GM21381 (cell line): ENCODE data around the gene NFKB1.
A peak's percentile ranks its signal among the peaks of the same experiment; 100 is the strongest.

ENCODE experiments used
- ATAC-seq: cut with Tn5 transposase; IDR thresholded peaks from one replicate; pipeline ENCODE4 v1.9.1; 2021; ENCODE audit warnings: mild to moderate bottlenecking, moderate library complexity; ENCODE audit not compliant: unreplicated experiment

NFKB1 gene

DNA sequence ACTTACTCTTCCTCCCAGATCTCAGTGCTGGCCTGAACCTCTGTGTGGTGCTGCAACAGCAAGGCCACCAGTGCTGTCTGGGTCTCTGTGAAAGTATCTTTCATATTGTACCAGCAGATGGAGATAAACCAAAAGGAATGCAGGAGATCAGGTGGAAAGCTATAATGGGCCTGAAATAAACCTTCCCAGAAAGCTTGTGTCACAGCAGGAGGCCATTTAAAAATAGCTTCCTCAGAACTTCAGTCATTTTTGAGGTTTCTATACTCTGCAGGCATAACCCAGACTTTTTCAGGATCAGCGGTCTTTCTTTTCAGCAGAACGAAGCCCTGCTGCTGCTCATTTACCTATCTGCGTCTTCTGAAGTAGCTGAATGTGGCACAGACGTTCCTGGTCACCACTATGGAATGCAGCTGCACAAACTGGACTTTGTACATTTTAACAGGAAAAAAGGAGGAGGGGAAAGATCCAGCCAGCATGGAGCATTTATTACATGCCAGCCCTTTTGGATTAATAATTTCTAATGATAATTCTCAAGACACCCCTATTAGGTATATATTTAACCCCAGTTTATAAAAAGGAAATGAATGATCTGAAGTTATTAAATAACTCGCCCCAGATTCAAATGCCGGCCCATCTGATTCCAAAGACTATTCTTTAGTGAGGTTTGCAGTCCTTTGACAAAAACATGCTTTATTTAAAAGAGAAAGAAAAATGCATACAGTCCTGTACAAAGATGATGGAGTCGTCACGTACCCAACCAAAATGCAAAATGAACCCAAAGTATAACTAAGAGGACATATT is 119.7 kb downstream of the NFKB1 start:
- no peak for ATAC-seq

DNA sequence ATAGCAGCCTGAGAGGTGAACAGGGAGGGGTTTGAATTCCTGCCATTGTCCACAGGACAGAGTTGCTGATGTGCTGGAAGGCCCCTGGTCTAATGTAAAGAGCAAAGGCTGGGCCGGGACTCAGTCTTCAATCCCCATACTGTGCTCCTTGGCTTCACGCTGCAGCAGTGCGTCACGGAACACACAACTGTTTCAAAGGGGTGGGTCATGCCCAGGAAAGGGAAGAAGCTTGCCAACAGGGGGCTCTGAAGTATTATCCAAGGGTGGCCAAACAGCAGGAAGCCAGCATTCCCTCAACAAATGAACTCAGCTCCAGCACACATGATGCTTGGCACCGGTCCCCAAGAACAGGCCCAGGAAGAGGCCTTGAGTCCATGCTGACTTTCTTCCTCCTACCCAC is 122.5 kb downstream of the NFKB1 start:
- no peak for ATAC-seq

DNA sequence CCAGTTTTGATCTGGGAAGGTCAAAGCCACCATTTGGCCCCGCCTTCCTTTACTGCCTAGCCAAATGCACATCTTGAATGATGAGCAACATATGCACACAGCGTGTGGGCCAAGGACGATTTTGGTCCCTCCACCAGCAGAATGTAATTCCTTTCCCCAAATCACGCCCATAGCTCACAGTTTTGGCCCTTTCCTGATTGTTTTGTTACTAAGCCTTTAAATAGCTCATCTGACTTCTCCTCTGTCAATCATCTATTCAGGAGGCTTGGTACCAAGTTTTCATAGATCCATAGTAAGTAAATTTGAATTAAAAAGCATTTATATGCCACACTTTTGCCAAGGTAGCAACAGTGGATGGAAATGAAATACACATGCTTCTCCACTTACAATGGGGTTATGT is 123.3 kb downstream of the NFKB1 start:
- ATAC-seq: no peak

DNA sequence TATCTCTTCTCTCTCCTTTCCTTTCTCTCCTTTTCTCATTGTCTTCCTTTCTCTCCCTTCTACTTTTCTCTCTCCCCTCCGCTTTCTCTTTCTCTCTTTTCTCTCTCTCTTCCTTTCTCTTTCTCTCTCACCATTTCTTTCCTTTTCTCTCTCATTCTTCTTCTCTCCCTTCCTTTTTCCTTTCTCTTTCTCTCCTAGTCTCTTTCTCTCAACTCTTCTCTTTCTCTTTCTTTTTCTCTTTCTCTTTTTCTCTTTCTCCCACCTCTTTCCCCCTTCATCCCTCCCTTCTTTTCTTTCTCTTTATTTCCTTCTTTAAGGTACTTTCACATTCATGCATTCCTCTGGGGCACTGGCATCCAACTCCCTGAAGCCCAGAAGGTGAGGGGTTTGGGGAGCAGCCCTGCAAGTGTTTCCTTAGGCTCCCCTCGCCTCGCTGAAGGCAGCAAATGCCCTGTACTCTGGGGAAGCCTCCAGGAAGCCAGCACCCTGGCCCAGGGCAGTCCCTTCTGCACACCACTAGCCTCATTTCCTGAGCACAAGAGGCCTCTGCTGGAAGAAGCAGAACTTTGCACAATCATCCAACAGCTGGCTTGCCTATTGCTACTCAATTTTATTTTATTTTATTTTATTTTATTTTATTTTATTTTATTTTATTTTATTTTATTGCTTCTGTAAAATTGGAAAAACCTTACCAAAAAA is 124.2 kb downstream of the NFKB1 start:
- peak; percentile 92 for ATAC-seq

DNA sequence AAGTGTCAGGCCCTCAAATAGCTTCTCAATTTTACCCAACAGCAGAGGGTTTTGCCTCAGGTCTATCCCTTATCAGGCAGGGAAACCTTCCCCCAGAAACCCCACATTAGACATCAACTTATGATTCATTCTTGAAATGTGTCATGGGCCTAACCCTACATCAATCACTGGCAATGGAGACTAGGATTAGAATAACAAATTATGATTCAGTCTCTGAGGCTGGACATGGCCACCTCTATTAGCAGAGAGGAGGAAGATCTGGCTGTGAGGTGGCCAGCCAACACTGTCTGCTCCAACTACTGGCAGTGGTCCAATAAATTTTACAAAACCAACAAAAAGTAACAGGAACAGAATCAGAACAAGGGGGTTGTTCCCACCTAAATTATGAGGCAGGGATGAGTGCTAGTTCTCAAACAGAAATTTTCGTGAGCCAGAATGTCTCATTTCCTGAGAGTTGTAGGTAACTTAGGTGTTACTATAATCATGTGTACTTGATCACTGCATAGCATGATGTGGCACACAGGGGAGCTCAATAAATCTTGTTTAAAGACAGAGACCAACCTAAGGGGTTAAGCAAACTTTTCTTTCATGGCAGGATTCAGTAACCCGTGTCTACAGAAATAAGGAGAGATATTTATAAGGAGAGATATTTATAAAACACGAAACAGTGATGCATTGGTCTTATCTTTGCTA is 126.8 kb downstream of the NFKB1 start:
- ATAC-seq: peak; percentile 45

DNA sequence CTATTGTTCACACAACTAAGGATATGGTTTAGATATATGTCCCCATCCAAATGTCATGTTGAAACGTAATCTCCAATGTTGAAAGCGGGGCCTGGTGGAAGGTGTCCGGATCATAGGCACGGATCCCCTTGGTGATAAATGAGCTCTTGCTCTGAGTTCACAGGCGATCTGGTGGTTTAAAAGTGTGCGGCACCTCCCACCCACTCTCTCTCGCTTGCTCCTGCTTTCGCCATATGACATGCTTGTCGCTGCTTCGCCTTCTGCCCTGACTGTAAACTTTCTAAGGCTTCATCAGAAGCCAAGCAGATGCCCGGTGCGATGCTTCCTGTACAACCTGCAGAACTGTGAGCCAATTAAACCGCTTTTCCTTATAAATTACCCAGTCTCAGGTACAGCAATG is 128.5 kb downstream of the NFKB1 start:
- ATAC-seq: no peak

DNA sequence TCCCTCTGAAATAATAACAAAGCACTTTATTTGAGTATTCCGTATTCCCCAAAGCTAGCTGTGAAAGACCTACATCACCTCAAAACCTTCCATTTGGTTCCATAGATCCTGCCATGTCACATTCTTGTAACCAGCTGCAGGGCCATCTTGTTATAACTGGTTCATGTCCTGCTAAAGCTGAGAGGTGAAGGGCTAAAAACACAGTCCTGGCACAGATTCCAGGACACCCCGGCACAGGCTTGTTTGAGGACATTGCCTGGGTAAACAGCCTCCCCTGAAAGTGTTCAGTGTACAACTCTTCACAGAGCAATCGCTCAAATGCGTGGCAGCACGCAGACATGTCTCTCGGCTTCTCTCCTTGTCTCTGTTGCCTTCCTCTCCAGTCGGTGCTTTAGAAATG is 130.5 kb downstream of the NFKB1 start:
- no peak for ATAC-seq

DNA sequence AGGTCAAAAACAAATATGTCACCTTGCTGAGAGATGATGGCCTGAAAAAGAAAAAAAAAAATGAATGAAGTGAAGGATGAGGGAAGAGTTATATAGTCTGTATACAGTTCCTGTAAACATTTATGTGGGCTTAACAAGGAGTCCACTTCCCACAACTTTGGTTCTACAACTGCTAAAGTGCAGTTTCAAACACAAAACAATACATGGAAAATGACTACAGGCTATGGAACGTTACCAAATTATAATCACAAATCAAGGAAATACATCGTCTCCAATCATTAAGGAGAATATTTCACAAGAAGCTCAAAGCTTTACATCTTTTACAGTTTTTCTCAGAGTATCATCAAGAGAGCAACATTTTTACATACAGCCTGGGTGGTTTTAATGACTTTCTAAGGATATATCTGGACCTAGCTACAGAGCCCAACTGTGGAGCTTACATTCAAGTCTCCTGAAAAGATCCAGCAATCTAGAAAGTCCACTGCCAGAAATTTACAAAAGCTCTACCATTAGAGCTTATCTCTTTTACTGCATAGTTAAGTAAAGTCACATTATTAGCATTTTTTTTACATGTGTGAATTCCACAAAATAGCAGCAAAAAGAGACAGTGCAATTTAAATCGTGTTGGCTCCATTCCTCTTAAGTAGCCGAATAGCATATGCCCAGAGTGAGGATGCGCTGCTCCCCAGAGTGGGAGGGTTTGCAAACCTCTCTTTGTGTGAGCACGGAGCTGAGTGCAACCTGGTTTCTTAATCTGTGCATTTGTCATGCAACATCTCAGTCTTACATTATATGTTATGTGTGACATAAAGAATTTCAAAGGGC is 131.3 kb downstream of the NFKB1 start:
- no peak for ATAC-seq

DNA sequence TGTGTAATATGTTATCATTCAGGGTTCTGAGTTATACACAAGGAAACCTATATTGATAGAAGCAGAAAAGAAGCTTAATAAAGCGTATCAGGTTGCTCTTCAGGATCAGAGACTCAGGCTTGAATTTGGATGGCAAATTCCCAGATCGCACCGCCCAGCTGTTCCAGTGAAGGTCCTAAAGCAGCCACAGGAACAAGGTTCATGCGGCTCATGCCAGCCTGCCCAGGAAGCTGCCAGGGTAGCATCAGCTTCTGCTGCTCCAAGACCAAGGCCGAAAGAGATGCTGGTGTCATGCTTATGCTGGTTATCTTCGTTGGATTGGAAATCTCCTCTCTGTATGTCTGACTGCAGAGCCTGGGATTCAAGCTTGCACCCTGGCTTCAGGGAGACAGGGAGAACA is 131.9 kb downstream of the NFKB1 start:
- ATAC-seq: no peak

DNA sequence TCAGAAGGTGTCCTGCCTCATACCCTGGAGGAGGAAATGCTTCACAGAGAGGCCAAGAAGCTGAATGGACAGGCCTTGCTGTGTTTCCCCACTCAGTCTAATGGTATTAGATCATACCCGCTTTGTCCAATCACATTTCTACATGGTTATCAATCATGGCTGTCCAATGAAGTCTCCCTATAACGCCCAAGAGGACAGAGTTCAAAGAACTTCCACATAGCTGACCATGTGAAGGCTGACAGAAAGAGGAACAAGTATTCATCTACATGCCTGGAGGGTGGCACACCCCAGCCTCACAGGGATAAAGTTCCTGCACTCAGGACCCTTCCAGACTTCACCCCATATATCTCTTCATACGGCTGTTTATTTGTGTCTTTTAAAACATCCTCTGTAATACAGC is 136.2 kb downstream of the NFKB1 start:
- no peak for ATAC-seq

DNA sequence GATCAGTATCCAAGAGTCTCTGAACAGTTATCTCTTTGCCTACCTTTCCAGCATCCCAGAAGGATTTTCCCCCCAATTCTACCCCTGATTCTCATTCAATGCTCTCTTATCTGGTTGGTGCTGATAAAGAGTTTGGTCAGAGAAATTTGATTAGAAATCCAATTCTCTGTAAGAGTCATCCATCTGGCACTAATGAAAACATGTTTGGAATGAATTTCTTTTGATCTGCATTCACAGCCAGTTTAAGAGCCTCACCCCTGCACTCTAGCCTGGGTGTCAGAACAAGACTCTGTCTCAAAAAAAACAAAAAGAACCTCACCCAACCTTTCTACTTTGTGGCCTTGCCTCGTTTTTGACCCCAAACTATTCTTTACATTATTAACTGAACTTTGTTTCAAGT is 137.5 kb downstream of the NFKB1 start:
- no peak for ATAC-seq

DNA sequence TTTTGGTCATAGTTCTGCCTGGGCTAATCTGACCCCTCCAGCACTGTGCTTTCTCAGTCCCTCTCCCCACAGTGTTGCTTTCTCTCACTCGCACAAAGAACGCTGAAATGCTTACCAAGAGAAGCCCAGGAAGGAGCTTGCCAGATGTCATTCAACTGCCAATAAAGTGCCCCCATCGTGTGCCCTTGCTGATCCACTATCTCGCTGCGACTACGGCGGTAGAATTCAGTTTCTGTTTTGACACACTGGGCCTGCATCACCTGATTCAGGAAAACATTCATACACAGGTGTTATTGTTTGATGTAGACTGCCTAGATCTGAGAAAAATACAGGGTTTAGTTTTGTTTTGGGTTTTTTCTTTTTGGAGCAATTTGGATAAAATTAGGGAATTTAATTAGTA is 138.4 kb downstream of the NFKB1 start:
- ATAC-seq: no peak

DNA sequence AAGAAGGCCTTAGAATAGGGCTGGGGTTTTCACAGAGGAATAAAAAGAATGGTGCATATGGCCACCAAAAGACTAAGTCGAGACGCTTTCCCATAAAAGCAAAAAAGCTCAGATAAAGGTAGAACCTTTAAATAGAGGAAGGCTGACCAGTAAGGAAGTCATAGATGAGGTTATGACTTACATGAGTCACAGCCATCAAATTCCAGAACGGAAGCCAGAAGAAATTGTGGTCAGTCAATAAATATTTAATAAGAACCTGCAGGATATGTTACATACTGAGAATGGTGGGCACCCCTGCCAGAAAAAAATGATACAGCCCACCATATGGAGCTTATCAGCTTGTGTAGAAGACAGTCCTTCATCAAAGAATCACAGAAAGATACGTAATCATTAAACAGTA is 139.5 kb downstream of the NFKB1 start:
- no peak for ATAC-seq

DNA sequence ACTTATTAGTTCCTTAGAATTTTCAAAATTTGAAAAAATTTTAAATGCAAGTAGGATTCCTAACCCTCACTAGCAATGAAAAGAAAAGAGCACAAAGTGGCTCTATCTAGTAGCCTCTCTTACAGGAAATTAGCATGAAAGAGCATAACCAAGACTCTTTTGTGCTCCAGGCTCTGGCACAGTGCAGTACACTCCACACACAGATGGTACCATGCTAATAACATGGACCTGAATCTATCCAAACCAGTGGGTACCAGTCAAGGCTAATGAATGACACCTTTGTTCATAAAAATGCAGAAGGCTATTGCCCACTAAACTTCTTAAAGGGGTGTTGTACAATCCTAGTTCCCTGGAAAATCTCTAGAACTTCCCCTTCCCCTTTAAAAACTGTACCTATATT is 140.6 kb downstream of the NFKB1 start:
- no peak for ATAC-seq

DNA sequence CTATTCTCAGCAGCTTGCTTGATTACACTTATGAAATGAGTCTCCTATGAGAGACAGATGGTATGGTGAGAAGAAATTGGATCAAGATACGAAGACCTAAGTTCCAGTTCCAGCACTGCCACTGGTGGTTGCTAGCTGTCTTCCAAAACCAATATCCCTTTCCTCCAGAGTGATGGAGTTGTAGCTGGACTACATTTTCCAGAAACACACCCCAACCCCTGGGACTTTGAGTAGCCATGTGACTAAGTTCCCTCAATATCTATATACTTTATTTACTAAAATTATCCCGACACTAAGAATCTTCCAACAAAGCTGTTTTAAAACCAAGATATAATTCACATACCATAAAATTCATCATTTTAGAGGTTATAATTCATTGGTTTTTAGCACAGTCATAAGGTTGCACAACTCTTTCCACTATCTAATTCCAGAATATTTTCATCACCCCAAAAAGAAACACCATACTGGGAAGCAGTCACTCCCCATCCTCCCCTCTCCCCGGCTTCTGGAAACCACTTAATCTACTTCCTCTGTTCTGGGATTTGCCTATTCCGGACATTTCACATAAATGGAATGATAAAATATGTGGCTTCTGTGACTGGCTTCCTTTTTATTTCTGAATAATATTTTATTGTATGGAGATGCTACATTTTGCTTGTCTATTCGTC is 141.6 kb downstream of the NFKB1 start:
- no peak for ATAC-seq

DNA sequence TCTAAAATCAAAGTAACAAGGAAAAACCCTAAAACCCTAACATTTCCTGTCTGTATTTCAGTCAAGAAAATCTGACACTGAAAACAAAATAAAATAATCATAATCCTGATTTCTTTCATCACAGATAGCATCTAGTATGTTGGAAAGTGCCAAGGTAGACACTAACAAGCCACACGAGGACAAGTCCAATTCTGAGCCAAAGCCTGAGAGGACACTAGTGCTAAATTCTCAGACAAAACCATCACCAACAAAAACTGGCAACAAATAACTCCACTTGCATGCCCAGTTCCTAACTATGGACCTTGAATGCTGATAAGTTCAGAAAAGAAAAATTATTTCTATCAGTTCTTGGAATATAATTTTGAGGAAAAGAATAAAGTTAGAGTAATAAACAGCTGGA is 146.0 kb downstream of the NFKB1 start:
- no peak for ATAC-seq

DNA sequence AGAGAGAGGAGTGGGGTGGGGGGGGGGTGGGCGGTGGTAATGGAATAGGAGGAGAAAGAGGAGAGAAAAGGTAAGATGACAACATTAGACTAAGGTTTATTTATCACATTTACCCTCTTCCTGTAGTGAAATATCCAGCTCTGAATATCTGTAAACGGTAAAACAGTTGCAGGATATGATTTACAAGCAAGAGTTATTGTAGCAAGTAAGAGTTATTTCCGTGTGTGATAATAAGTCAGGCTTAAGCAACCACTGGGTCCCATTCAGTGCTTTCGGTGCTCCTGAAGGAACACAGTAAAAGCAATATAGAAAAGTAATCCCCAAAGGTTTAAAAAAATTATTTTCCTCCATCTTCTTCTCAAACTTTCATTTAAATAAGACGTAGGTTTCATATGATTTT is 156.0 kb downstream of the NFKB1 start:
- no peak for ATAC-seq

DNA sequence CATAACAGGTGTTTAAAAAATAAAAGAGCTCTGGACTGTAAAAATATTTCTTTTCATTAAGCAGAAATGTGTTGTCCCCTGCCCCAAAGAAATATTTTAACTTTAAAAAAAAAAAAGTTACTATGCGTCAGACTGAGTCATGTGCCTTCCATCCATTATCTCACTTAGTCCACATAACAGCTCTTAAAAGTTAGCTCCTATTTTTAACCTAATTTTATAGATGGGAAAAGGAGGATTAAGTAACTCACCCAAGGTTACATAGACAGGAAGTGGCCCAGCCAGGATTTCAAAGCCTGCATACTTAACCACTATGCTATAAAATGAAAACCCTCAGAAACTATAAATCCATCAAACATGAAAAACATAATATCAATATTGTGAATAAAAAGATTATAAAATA is 161.9 kb downstream of the NFKB1 start:
- ATAC-seq: no peak

DNA sequence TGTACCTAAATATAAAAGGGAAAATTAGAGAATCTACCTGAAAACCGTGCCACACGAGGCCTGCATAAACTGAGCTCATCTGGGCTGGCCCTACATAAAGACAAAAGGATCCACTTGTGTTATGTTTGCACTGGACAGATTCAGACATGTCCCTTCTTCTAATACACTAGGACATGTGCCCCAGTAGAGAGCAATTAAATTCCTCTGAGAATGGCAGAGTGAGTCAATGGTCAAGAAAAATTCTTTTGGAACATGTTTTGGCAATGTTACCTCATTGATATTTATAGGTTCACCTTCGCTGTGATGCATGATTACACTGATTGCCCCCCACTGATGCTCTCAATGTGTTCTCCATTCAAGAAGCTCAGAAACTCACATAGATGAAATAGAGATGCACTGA is 164.4 kb downstream of the NFKB1 start:
- no peak for ATAC-seq
